ENCODE results near the gene TAP2.

- TF ChIP-seq CTCF (IDR thresholded peaks at IDR 0.05; ENCODE audit: low read length) (no peak), EZH2 (IDR thresholded peaks at IDR 0.05; ENCODE audit: borderline replicate concordance, low read length) (no peak)
Observed at GRCh38 chr6:32842690-32843089, 4.2 kb upstream of the TAP2 start.

Measured in OCI-LY1 (cell line).